ENCODE data around the gene UTP15. TPM values are rescaled to one million over a fixed set of nuclear protein-coding genes. Genes with fewer than 3 reads are reported as not detected.

Gene UTP15
- total RNA-seq, 1 experiment from 2014 or later: 27.6 TPM

DNA sequence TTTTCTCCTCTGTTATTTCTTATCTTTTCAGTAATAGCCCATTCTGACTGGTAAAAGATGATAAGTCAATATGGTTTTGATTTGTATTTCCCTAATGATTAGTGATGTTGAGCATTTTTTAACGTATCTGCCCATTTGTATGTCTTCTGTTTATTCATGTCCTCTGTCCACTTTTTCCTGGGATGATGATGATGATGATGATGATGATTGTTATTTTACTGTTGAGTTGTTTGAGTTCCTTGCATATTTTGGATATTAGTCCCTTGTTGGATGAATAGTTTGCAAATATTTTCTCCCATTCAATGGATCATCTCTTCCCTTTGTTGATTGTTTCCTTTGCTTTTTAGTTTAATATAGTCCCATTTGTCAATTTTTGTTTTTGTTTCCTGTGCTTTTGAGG, 27.0 kb downstream of the UTP15 start:
- Histone ChIP-seq H3K4me3 (ENCODE audit: low read length) (no peak overlapping the region), H3K36me3 (ENCODE audit: low read depth, low read length) (no peaks in the 10 kb centered on the region), H3K9ac (ENCODE audit: low read length) (no peak overlapping the region), H3K27ac (ENCODE audit: low read length) (no peak overlapping the region), H3K9me2 (replicated peaks; ENCODE audit: low read length) (no peaks in the 10 kb centered on the region), H3K4me1 (ENCODE audit: insufficient read depth, low read length) (peaks cover 24% of the 10 kb centered on the region), H3K9me3 (ENCODE audit: low read length) (no peaks in the 10 kb centered on the region), H4K20me1 (ENCODE audit: low read length) (no peaks in the 10 kb centered on the region), H2AFZ (ENCODE audit: low read length) (no peak overlapping the region), H3K79me2 (ENCODE audit: low read length) (no peaks in the 10 kb centered on the region), H3K27me3 (ENCODE audit: low read length) (no peaks in the 10 kb centered on the region), H3F3A (ENCODE audit: low read length, unreplicated experiment) (no peaks in the 10 kb centered on the region), H3K4me2 (ENCODE audit: low read length) (peak overlapping the region; percentile 22; the same call in 1 of the 2 replicates)
- TF ChIP-seq, protein P1, sequence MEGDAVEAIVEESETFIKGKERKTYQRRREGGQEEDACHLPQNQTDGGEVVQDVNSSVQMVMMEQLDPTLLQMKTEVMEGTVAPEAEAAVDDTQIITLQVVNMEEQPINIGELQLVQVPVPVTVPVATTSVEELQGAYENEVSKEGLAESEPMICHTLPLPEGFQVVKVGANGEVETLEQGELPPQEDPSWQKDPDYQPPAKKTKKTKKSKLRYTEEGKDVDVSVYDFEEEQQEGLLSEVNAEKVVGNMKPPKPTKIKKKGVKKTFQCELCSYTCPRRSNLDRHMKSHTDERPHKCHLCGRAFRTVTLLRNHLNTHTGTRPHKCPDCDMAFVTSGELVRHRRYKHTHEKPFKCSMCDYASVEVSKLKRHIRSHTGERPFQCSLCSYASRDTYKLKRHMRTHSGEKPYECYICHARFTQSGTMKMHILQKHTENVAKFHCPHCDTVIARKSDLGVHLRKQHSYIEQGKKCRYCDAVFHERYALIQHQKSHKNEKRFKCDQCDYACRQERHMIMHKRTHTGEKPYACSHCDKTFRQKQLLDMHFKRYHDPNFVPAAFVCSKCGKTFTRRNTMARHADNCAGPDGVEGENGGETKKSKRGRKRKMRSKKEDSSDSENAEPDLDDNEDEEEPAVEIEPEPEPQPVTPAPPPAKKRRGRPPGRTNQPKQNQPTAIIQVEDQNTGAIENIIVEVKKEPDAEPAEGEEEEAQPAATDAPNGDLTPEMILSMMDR (conservative IDR thresholded peaks at IDR 0.05; ENCODE audit: low read depth, low read length): no peak
- TF ChIP-seq EZH2phosphoT487 (IDR thresholded peaks at IDR 0.05; ENCODE audit: borderline replicate concordance, low read length) (no peak), EZH2 (IDR thresholded peaks at IDR 0.05; ENCODE audit: low read length, unreplicated experiment) (no peak)
- ChIA-PET POLR2A (ENCODE audit: unreplicated experiment) (no interaction called here), CTCF (no interaction called here)
- DNase-seq (peak; percentile 50), ATAC-seq (no peak)
- BruUV-seq (replicated peaks): no TSS peak
- intact Hi-C loops (cut with micrococcal nuclease): loop anchor here (5.0 kb wide), 1 partner anchor 45 kb away; no protein-coding TSS in a partner anchor

DNA sequence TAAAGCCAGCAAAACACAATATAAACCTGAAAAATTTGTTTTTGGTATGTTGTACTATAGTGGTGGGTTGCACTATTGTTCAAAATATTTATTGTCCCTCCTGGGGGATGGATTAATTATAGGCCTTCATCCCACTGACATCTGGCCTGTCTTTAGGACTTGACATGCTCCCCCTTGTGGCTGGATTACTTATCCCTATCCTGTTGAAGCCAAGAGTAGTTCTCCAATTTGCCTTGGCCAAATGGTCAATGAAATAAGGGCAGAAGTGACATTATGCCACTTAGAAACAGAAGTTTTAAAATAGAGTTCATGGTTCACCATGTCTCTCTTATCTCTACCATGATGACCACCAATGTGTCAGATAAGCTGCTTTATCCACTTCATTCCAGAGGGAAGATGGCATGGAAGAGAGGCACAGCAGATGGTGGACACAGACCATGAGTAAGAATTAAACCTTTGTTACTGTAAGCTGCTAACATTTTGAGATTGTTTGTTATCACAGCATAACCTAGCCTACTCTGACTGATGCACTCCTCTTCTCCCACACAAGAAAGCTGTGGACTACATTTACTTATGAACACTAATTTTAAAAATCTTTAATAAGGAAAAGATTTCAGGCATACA, 31.3 kb downstream of the UTP15 start:
- no peak for TF ChIP-seq EZH2 (IDR thresholded peaks at IDR 0.05; ENCODE audit: low read length, unreplicated experiment)
- TF ChIP-seq, protein P1 (conservative IDR thresholded peaks at IDR 0.05; ENCODE audit: low read depth, low read length): peak; percentile 76
- TF ChIP-seq EZH2phosphoT487 (IDR thresholded peaks at IDR 0.05; ENCODE audit: borderline replicate concordance, low read length): no peak
- Histone ChIP-seq H3F3A (ENCODE audit: low read length, unreplicated experiment) (no peaks in the 10 kb centered on the region), H3K79me2 (ENCODE audit: low read length) (no peaks in the 10 kb centered on the region), H2AFZ (ENCODE audit: low read length) (no peak overlapping the region), H4K20me1 (ENCODE audit: low read length) (no peaks in the 10 kb centered on the region), H3K9me3 (ENCODE audit: low read length) (no peaks in the 10 kb centered on the region), H3K27me3 (ENCODE audit: low read length) (no peaks in the 10 kb centered on the region), H3K27ac (ENCODE audit: low read length) (no peak overlapping the region), H3K9ac (ENCODE audit: low read length) (no peak overlapping the region), H3K36me3 (ENCODE audit: low read depth, low read length) (no peaks in the 10 kb centered on the region), H3K4me3 (ENCODE audit: low read length) (no peak overlapping the region), H3K4me1 (ENCODE audit: insufficient read depth, low read length) (peaks cover 17% of the 10 kb centered on the region), H3K4me2 (ENCODE audit: low read length) (no peak overlapping the region), H3K9me2 (replicated peaks; ENCODE audit: low read length) (no peaks in the 10 kb centered on the region)
- ATAC-seq (peak; percentile 46; the same call in 1 of the 2 replicates), DNase-seq (peak; percentile 62)
- ChIA-PET POLR2A (ENCODE audit: unreplicated experiment) (interaction anchor here (0.6 kb wide), 1 partner anchor 1517 kb away, joined by 6 read pairs; no protein-coding TSS in a partner anchor), CTCF (no interaction called here)
- no TSS peak for BruUV-seq (replicated peaks)
- intact Hi-C loops (cut with micrococcal nuclease): no loop called here

DNA sequence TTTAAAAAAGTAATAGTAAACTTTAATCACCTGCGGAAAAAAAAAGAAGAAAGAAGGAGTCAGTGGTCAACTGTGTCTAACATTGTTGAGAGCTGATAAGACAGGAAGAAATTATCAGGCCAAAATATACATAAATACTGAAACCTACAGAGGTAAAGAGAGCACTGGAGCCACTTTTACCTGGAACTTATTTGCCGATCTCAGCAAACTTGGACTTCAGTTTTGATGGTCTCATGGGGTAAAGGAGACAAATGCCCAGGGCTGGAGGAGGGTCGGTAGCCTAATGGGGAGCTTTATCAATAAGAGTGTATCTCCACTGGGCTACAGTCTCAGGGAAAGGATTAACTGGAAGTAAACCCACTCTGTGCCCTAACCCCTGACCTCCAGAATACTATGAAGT, 33.8 kb downstream of the UTP15 start:
- CTCF ChIA-PET: no interaction called here

More for the DNA sequence above, 33.8 kb downstream of the UTP15 start:
- DNase-seq (no peak), ATAC-seq (no peak)
- H4K20me1 ChIP-seq (ENCODE audit: low read length): no peaks in the 10 kb centered on the region
- no peaks in the 10 kb centered on the region for H3K9me3 ChIP-seq (ENCODE audit: low read length)
- POLR2A ChIA-PET (ENCODE audit: unreplicated experiment): no interaction called here
- no peak overlapping the region for H3K4me2 ChIP-seq (ENCODE audit: low read length)
- no peaks in the 10 kb centered on the region for H3K4me1 ChIP-seq (ENCODE audit: insufficient read depth, low read length)
- H3K9ac ChIP-seq (ENCODE audit: low read length): no peak overlapping the region
- no peak overlapping the region for H3K27ac ChIP-seq (ENCODE audit: low read length)
- H3K4me3 ChIP-seq (ENCODE audit: low read length): no peak overlapping the region
- H2AFZ ChIP-seq (ENCODE audit: low read length): no peak overlapping the region
- TF ChIP-seq EZH2 (IDR thresholded peaks at IDR 0.05; ENCODE audit: low read length, unreplicated experiment) (no peak), EZH2phosphoT487 (IDR thresholded peaks at IDR 0.05; ENCODE audit: borderline replicate concordance, low read length) (no peak)
- TF ChIP-seq, protein P1 (conservative IDR thresholded peaks at IDR 0.05; ENCODE audit: low read depth, low read length): no peak
- no peaks in the 10 kb centered on the region for H3F3A ChIP-seq (ENCODE audit: low read length, unreplicated experiment)
- no peaks in the 10 kb centered on the region for H3K79me2 ChIP-seq (ENCODE audit: low read length)
- H3K27me3 ChIP-seq (ENCODE audit: low read length): no peaks in the 10 kb centered on the region
- no peaks in the 10 kb centered on the region for H3K9me2 ChIP-seq (replicated peaks; ENCODE audit: low read length)
- no peaks in the 10 kb centered on the region for H3K36me3 ChIP-seq (ENCODE audit: low read depth, low read length)
- no TSS peak for BruUV-seq (replicated peaks)
- intact Hi-C loops (cut with micrococcal nuclease): no loop called here
